HepG2 (cell line): ENCODE results near the gene RIPOR3. TPM values are rescaled to one million over a fixed set of nuclear protein-coding genes. Genes with fewer than 3 reads are reported as not detected.

Source experiments
- ARID2 ChIP-seq: sonication (generic); formaldehyde crosslinking; IDR thresholded peaks from 2 replicates; pipeline ENCODE4 v1.8.1; 2022; ENCODE audit warnings: mild to moderate bottlenecking, missing genetic modification reagents, borderline replicate concordance
- ARNT2 ChIP-seq: sonication (generic); formaldehyde crosslinking; IDR thresholded peaks from 2 replicates; pipeline ENCODE4 v1.8.0; 2022; ENCODE audit warnings: mild to moderate bottlenecking, low read depth, missing genetic modification reagents, moderate library complexity
- CREB3 ChIP-seq: sonication (generic); formaldehyde crosslinking; IDR thresholded peaks from 2 replicates; pipeline ENCODE4 v1.5.0; 2020; ENCODE audit warnings: missing genetic modification reagents
- FOSL2 ChIP-seq: sonication (generic); formaldehyde crosslinking; IDR thresholded peaks from 2 replicates; pipeline ENCODE4 v1.4.0; 2020; ENCODE audit warnings: missing genetic modification reagents
- FOXM1 ChIP-seq: sonication (generic); formaldehyde crosslinking; IDR thresholded peaks from 2 replicates; pipeline ENCODE4 v1.5.0; 2020; ENCODE audit warnings: missing genetic modification reagents
- MLLT10 ChIP-seq: sonication (generic); formaldehyde crosslinking; IDR thresholded peaks from 2 replicates; pipeline ENCODE4 v1.4.0; 2020; ENCODE audit warnings: missing genetic modification reagents
- MTA1 ChIP-seq: sonication (generic); formaldehyde crosslinking; IDR thresholded peaks from 2 replicates; pipeline ENCODE4 v1.4.0; 2020; ENCODE audit warnings: missing genetic modification reagents, mild to moderate bottlenecking, borderline replicate concordance
- PPARG ChIP-seq: conservative IDR thresholded peaks from 2 replicates; pipeline ENCODE4 v1.6.1; 2016; ENCODE audit warnings: missing biosample characterization, missing genetic modification reagents
- SIX1 ChIP-seq: sonication (generic); formaldehyde crosslinking; IDR thresholded peaks from 2 replicates; pipeline ENCODE4 v1.4.0; 2020; ENCODE audit warnings: missing genetic modification reagents, borderline replicate concordance
- THAP8 ChIP-seq: sonication (generic); formaldehyde crosslinking; IDR thresholded peaks from 2 replicates; pipeline ENCODE4 v1.5.1; 2020; ENCODE audit warnings: missing genetic modification reagents, mild to moderate bottlenecking, borderline replicate concordance
- ZNF205 ChIP-seq: IDR thresholded peaks from 2 replicates; pipeline ENCODE4 v1.6.1; 2018; ENCODE audit warnings: missing biosample characterization, missing genetic modification reagents
- ZNF232 ChIP-seq: sonication (generic); formaldehyde crosslinking; IDR thresholded peaks from 2 replicates; pipeline ENCODE4 v1.4.0; 2020; ENCODE audit warnings: missing genetic modification reagents, borderline replicate concordance
- ZNF235 ChIP-seq: sonication (generic); formaldehyde crosslinking; IDR thresholded peaks from 2 replicates; pipeline ENCODE4 v1.8.1; 2023; ENCODE audit warnings: mild to moderate bottlenecking, missing genetic modification reagents, borderline replicate concordance
- ZNF510 ChIP-seq: sonication (generic); formaldehyde crosslinking; IDR thresholded peaks from 2 replicates; pipeline ENCODE4 v1.4.0; 2020; ENCODE audit warnings: low read depth, mild to moderate bottlenecking, missing genetic modification reagents
- ZNF549 ChIP-seq: sonication (generic); formaldehyde crosslinking; IDR thresholded peaks from 2 replicates; pipeline ENCODE4 v1.5.0; 2020; ENCODE audit warnings: missing genetic modification reagents
- polyA plus RNA-seq, 8 experiments: library from polyadenylated mRNA; depleted of rRNA in 3 of 8; stranded (reverse) in 7 of 8; unstranded in 1 of 8; fragments of >200 nt; fragmentation: Illumina TruSeq in 4 of 8; extraction: Trizol in 4 of 8; gene quantifications; 2 replicates each; pipeline versions ENCODE4 v1.2.1 to v1.2.3, GENCODE V29; 2011 to 2016; ENCODE audit warnings: low read depth in 4 of 8, missing spikeins in 1 of 8, mixed read lengths in 1 of 8; ENCODE audit not compliant: insufficient read depth in 1 of 8
- total RNA-seq, 5 experiments: library from RNA; depleted of rRNA; stranded (reverse); fragments of >200 nt; fragmentation: Illumina TruSeq; extraction: Trizol; gene quantifications; 2 replicates each; pipeline ENCODE4 v1.2.3, GENCODE V29; 2016; ENCODE audit warnings: low read depth in 1 of 5
- TF ChIP-seq, protein P1 (sequence below): sonication (generic); formaldehyde crosslinking; IDR thresholded peaks from 2 replicates; pipeline ENCODE4 v1.4.0; 2020; ENCODE audit warnings: missing genetic modification reagents
- TF ChIP-seq, protein P2 (sequence below): sonication (generic); formaldehyde crosslinking; conservative IDR thresholded peaks from 2 replicates; pipeline ENCODE4 v1.8.0; 2022; ENCODE audit warnings: mild to moderate bottlenecking, moderate library complexity, missing genetic modification reagents
- TF ChIP-seq, protein P3 (sequence below): IDR thresholded peaks from 2 replicates; pipeline ENCODE4 v1.6.1; 2012; ENCODE audit warnings: low read depth, low read length, improper control_type of control experiment

Gene RIPOR3
- total and polyA plus RNA-seq, 2 of the 13 experiments (the other 11 are each of a cell fraction or from before 2014, with no cell fraction given) = 0.18 TPM; not detected in 1

DNA sequence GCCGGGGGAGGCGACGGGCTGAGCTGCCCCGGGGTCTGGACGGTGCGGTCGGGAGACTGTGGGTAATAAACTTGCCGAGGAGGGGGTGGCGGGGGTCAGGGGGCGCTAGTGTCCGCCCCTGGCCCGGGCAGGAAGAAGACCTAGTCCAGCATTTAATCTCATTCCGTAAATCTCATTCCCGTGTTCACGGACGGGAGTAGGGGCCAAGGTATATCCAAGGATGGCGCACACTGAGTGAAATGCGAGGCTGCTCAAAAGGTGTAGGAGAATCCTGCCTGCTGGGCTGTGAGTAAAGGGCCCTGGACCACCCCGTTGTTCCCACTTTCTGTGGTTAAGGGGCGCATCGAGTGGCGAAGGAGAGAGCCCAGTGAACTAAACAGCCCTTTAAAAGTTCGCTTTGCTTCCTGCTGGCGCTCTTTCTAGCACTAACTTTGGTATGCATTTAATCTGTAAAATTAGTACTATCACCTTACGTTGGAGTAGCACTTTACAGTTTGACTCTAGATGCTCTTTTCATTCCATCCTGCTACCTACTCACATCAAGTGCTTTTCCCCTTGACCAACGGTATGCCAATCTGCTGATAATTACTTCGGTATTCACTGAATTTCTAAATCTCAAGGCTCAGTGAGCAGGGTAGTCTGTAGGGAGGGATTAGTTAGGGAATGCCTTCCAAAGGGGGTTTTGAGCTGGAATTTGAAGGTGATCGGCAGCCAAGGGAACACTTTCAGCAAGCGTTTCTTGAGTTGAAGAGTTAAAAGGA lies 40.8 kb upstream of the RIPOR3 start (continued):
- TF ChIP-seq, protein P1, sequence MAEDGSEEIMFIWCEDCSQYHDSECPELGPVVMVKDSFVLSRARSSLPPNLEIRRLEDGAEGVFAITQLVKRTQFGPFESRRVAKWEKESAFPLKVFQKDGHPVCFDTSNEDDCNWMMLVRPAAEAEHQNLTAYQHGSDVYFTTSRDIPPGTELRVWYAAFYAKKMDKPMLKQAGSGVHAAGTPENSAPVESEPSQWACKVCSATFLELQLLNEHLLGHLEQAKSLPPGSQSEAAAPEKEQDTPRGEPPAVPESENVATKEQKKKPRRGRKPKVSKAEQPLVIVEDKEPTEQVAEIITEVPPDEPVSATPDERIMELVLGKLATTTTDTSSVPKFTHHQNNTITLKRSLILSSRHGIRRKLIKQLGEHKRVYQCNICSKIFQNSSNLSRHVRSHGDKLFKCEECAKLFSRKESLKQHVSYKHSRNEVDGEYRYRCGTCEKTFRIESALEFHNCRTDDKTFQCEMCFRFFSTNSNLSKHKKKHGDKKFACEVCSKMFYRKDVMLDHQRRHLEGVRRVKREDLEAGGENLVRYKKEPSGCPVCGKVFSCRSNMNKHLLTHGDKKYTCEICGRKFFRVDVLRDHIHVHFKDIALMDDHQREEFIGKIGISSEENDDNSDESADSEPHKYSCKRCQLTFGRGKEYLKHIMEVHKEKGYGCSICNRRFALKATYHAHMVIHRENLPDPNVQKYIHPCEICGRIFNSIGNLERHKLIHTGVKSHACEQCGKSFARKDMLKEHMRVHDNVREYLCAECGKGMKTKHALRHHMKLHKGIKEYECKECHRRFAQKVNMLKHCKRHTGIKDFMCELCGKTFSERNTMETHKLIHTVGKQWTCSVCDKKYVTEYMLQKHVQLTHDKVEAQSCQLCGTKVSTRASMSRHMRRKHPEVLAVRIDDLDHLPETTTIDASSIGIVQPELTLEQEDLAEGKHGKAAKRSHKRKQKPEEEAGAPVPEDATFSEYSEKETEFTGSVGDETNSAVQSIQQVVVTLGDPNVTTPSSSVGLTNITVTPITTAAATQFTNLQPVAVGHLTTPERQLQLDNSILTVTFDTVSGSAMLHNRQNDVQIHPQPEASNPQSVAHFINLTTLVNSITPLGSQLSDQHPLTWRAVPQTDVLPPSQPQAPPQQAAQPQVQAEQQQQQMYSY (CRISPR knock-in tag) = no peak
- no peak for TF ChIP-seq SIX1 (CRISPR knock-in tag)
- TF ChIP-seq ZNF232 (CRISPR knock-in tag) = no peak
- TF ChIP-seq MTA1 (CRISPR knock-in tag) = no peak
- no peak for TF ChIP-seq ZNF549
- no peak for TF ChIP-seq MLLT10 (CRISPR knock-in tag)
- TF ChIP-seq ZNF235 (CRISPR knock-in tag) = no peak
- no peak for TF ChIP-seq CREB3 (CRISPR knock-in tag)
- TF ChIP-seq ARNT2 = no peak
- 0 out of 2 replicates have a peak, but pooled peaks have one; percentile 5 for TF ChIP-seq PPARG (CRISPR knock-in tag)
- TF ChIP-seq, protein P2, sequence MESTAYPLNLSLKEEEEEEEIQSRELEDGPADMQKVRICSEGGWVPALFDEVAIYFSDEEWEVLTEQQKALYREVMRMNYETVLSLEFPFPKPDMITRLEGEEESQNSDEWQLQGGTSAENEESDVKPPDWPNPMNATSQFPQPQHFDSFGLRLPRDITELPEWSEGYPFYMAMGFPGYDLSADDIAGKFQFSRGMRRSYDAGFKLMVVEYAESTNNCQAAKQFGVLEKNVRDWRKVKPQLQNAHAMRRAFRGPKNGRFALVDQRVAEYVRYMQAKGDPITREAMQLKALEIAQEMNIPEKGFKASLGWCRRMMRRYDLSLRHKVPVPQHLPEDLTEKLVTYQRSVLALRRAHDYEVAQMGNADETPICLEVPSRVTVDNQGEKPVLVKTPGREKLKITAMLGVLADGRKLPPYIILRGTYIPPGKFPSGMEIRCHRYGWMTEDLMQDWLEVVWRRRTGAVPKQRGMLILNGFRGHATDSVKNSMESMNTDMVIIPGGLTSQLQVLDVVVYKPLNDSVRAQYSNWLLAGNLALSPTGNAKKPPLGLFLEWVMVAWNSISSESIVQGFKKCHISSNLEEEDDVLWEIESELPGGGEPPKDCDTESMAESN (CRISPR knock-in tag) = no peak
- TF ChIP-seq ZNF205 (CRISPR knock-in tag) = no peak
- TF ChIP-seq THAP8 (CRISPR knock-in tag) = no peak
- TF ChIP-seq FOSL2 (CRISPR knock-in tag) = no peak
- no peak for TF ChIP-seq FOXM1 (CRISPR knock-in tag)
- TF ChIP-seq, protein P3, sequence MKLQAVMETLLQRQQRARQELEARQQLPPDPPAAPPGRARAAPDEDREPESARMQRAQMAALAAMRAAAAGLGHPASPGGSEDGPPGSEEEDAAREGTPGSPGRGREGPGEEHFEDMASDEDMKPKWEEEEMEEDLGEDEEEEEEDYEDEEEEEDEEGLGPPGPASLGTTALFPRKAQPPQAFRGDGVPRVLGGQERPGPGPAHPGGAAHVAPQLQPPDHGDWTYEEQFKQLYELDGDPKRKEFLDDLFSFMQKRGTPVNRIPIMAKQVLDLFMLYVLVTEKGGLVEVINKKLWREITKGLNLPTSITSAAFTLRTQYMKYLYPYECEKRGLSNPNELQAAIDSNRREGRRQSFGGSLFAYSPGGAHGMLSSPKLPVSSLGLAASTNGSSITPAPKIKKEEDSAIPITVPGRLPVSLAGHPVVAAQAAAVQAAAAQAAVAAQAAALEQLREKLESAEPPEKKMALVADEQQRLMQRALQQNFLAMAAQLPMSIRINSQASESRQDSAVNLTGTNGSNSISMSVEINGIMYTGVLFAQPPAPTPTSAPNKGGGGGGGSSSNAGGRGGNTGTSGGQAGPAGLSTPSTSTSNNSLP = 0 out of 2 replicates have a peak, but pooled peaks have one; percentile 4
- peak; percentile 76; the same call in 1 of the 2 replicates for TF ChIP-seq ARID2
- TF ChIP-seq ZNF510 (CRISPR knock-in tag) = peak; percentile 8; the same call in 1 of the 2 replicates
